Fibroblast of lung (primary cell): Measurements from ENCODE around the gene LTBP1. TPM values are rescaled to one million over a fixed set of nuclear protein-coding genes. Genes with fewer than 3 reads are reported as not detected.

ENCODE experiments used
- DNase-seq, 2 donors: peaks; one replicate each; pipeline versions ENCODE4 v3.0.0 to v3.0.0-alpha.2; 2010; ENCODE audit warnings: low read depth in 2 of 2
- H2AFZ ChIP-seq: 2 replicates; pipeline ENCODE4 v1.5.1; 2012; ENCODE audit warnings: low read length, control low read depth, inconsistent platforms
- H3K27ac ChIP-seq: 2 replicates; pipeline ENCODE4 v1.5.1; 2011; ENCODE audit warnings: low read length, control low read depth; ENCODE audit not compliant: insufficient read depth
- H3K27me3 ChIP-seq: 2 replicates; pipeline ENCODE4 v1.5.1; 2011; ENCODE audit warnings: mild to moderate bottlenecking, low read length; ENCODE audit not compliant: control insufficient read depth, insufficient read depth
- H3K36me3 ChIP-seq: 2 replicates; pipeline ENCODE4 v1.5.1; 2011; ENCODE audit warnings: low read length; ENCODE audit not compliant: control insufficient read depth, insufficient read depth
- H3K4me1 ChIP-seq: 2 replicates; pipeline ENCODE4 v1.5.1; 2011; ENCODE audit warnings: low read length; ENCODE audit not compliant: control insufficient read depth, insufficient read depth; ENCODE audit errors: extremely low read depth
- H3K4me2 ChIP-seq: 2 replicates; pipeline ENCODE4 v1.5.1; 2011; ENCODE audit warnings: low read length, control low read depth; ENCODE audit not compliant: insufficient read depth; ENCODE audit errors: extremely low read depth
- H3K4me3 ChIP-seq, 4 experiments: fragments of 200-600 bp in 1 of 4; sonication (generic) in 1 of 4; replicated peaks in 1 of 4; 2 replicates each; pipeline ENCODE4 v1.5.1; 2011 to 2016; ENCODE audit warnings: low read length in 4 of 4, low read depth in 3 of 4, mild to moderate bottlenecking in 3 of 4, control low read depth in 2 of 4, inconsistent platforms in 1 of 4, mixed read lengths in 1 of 4; ENCODE audit not compliant: insufficient read depth in 1 of 4; ENCODE audit errors: control extremely low read depth in 1 of 4
- H3K79me2 ChIP-seq: 2 replicates; pipeline ENCODE4 v1.5.1; 2012; ENCODE audit warnings: mild to moderate bottlenecking, low read length, inconsistent platforms; ENCODE audit not compliant: control insufficient read depth, insufficient read depth
- H3K9ac ChIP-seq: 2 replicates; pipeline ENCODE4 v1.5.1; 2011; ENCODE audit warnings: mild to moderate bottlenecking, low read length, control low read depth; ENCODE audit not compliant: insufficient read depth
- H3K9me3 ChIP-seq: 2 replicates; pipeline ENCODE4 v1.5.1; 2012; ENCODE audit warnings: low read depth, low read length; ENCODE audit not compliant: control insufficient read depth, insufficient read depth
- H4K20me1 ChIP-seq: 2 replicates; pipeline ENCODE4 v1.5.1; 2011; ENCODE audit warnings: low read length; ENCODE audit not compliant: control insufficient read depth, insufficient read depth; ENCODE audit errors: extremely low read depth
- CTCF ChIP-seq, 2 donors: IDR thresholded peaks in 1 of 2; conservative IDR thresholded peaks in 1 of 2; 1 replicate in 1 of 2; 2 replicates in 1 of 2; pipeline ENCODE4 v1.5.1; 2011 to 2012; ENCODE audit warnings: low read length in 2 of 2, control low read depth in 1 of 2, inconsistent platforms in 1 of 2, low read depth in 1 of 2, mild to moderate bottlenecking in 1 of 2
- EZH2 ChIP-seq: IDR thresholded peaks from 2 replicates; pipeline ENCODE4 v1.5.1; 2012; ENCODE audit warnings: low read length, control low read depth, mild to moderate bottlenecking; ENCODE audit errors: missing control alignments
- polyA plus RNA-seq, 2 donors: library from polyadenylated mRNA; depleted of rRNA in 1 of 2; stranded (reverse) in 1 of 2; unstranded in 1 of 2; fragments of >200 nt; gene quantifications; 2 replicates each; pipeline ENCODE4 v1.2.1, GENCODE V29; 2011 to 2012; ENCODE audit warnings: missing spikeins in 1 of 2
- total RNA-seq: library from RNA; depleted of rRNA; stranded (reverse); fragments of >200 nt; gene quantifications from 2 replicates; pipeline ENCODE4 v1.2.1, GENCODE V29; 2014

The LTBP1 gene
- total and polyA plus RNA-seq, 2 donors (not counting 1 experiment from before 2014, with no cell fraction given) = 254 to 324 TPM

GRCh38 chr2:32952761-32953476 lies 6.2 kb downstream of the LTBP1 start:
- H3K79me2 ChIP-seq = no peaks in the 10 kb centered on the region
- H3K4me3 ChIP-seq = no peak overlapping the region
- no peaks in the 10 kb centered on the region for H3K27me3 ChIP-seq
- H2AFZ ChIP-seq = no peak overlapping the region
- no peak overlapping the region for H3K9ac ChIP-seq
- H3K27ac ChIP-seq = no peak overlapping the region
- H3K4me1 ChIP-seq = no peaks in the 10 kb centered on the region
- TF ChIP-seq EZH2 = no peak
- H4K20me1 ChIP-seq = no peaks in the 10 kb centered on the region
- no peak overlapping the region for H3K4me2 ChIP-seq
- no peaks in the 10 kb centered on the region for H3K9me3 ChIP-seq
- no peak for DNase-seq
- no peaks in the 10 kb centered on the region for H3K36me3 ChIP-seq

GRCh38 chr2:32954206-32954605 lies 7.5 kb downstream of the LTBP1 start:
- no peaks in the 10 kb centered on the region for H4K20me1 ChIP-seq
- no peak for TF ChIP-seq CTCF (conservative IDR thresholded peaks at IDR 0.05 in 1 of 2, IDR thresholded peaks at IDR 0.05 in 1 of 2; ENCODE audit: low read depth in 1 of 2, low read length in 2 of 2)
- no peak for TF ChIP-seq EZH2
- H3K27me3 ChIP-seq = no peaks in the 10 kb centered on the region
- no peak overlapping the region for H2AFZ ChIP-seq
- no peak for DNase-seq
- no peak overlapping the region for H3K27ac ChIP-seq
- H3K36me3 ChIP-seq = no peaks in the 10 kb centered on the region
- no peaks in the 10 kb centered on the region for H3K4me1 ChIP-seq
- H3K9me3 ChIP-seq = no peaks in the 10 kb centered on the region
- H3K4me3 ChIP-seq = no peak overlapping the region
- H3K79me2 ChIP-seq = no peaks in the 10 kb centered on the region
- H3K9ac ChIP-seq = no peak overlapping the region
- H3K4me2 ChIP-seq = no peak overlapping the region

GRCh38 chr2:32958821-32959220 lies 12.1 kb downstream of the LTBP1 start:
- H3K79me2 ChIP-seq = no peaks in the 10 kb centered on the region
- no peaks in the 10 kb centered on the region for H3K27me3 ChIP-seq
- peaks cover 2% of the 10 kb centered on the region for H3K4me1 ChIP-seq
- no peak overlapping the region for H3K27ac ChIP-seq
- no peak overlapping the region for H3K4me3 ChIP-seq
- H3K4me2 ChIP-seq = no peak overlapping the region
- H4K20me1 ChIP-seq = no peaks in the 10 kb centered on the region
- DNase-seq = peak; percentile 6 to 47
- no peak overlapping the region for H2AFZ ChIP-seq
- H3K9me3 ChIP-seq = no peaks in the 10 kb centered on the region
- H3K36me3 ChIP-seq = no peaks in the 10 kb centered on the region
- no peak for TF ChIP-seq EZH2
- TF ChIP-seq CTCF (conservative IDR thresholded peaks at IDR 0.05 in 1 of 2, IDR thresholded peaks at IDR 0.05 in 1 of 2; ENCODE audit: low read depth in 1 of 2, low read length in 2 of 2) = no peak
- H3K9ac ChIP-seq = no peak overlapping the region
